Measurements from ENCODE around the gene BMAL1.

BMAL1 gene

GRCh38 chr11:13316528-13316961 is 39.0 kb downstream of the BMAL1 start:
- no peak for DNase-seq (ENCODE audit: low spot score)

GRCh38 chr11:13317293-13318080 is 39.9 kb downstream of the BMAL1 start:
- no peak for DNase-seq (ENCODE audit: low spot score)

GRCh38 chr11:13318498-13319295 is 41.1 kb downstream of the BMAL1 start:
- DNase-seq (ENCODE audit: low spot score): no peak

- no peak for DNase-seq (ENCODE audit: low spot score)
Observed at GRCh38 chr11:13320688-13321087, 43.1 kb downstream of the BMAL1 start.

GRCh38 chr11:13321431-13321830 is 43.8 kb downstream of the BMAL1 start:
- no peak for DNase-seq (ENCODE audit: low spot score)

GRCh38 chr11:13324141-13324540 is 46.6 kb downstream of the BMAL1 start:
- no peak for DNase-seq (ENCODE audit: low spot score)

GRCh38 chr11:13324709-13325108 is 47.1 kb downstream of the BMAL1 start:
- DNase-seq (ENCODE audit: low spot score): no peak

- no peak for DNase-seq (ENCODE audit: low spot score)
Observed at GRCh38 chr11:13327421-13327820, 49.8 kb downstream of the BMAL1 start.

GRCh38 chr11:13328286-13328685 is 50.7 kb downstream of the BMAL1 start:
- no peak for DNase-seq (ENCODE audit: low spot score)

- no peak for DNase-seq (ENCODE audit: low spot score)
Observed at GRCh38 chr11:13329670-13330356, 52.2 kb downstream of the BMAL1 start.

GRCh38 chr11:13332124-13332523 is 54.5 kb downstream of the BMAL1 start:
- no peak for DNase-seq (ENCODE audit: low spot score)

GRCh38 chr11:13333456-13333957 is 55.9 kb downstream of the BMAL1 start:
- DNase-seq (ENCODE audit: low spot score): no peak

- no peak for DNase-seq (ENCODE audit: low spot score)
Observed at GRCh38 chr11:13334034-13334786, 56.6 kb downstream of the BMAL1 start.

GRCh38 chr11:13335319-13335718 is 57.7 kb downstream of the BMAL1 start:
- peak; percentile 44 for DNase-seq (ENCODE audit: low spot score)

GRCh38 chr11:13336246-13336878 is 58.8 kb downstream of the BMAL1 start:
- no peak for DNase-seq (ENCODE audit: low spot score)

GRCh38 chr11:13338019-13338426 is 60.4 kb downstream of the BMAL1 start:
- DNase-seq (ENCODE audit: low spot score): no peak

- DNase-seq (ENCODE audit: low spot score): no peak
Observed at GRCh38 chr11:13338427-13339069, 61.0 kb downstream of the BMAL1 start.

- DNase-seq (ENCODE audit: low spot score): no peak
Observed at GRCh38 chr11:13339195-13340153, 61.9 kb downstream of the BMAL1 start.

- DNase-seq (ENCODE audit: low spot score): no peak
Observed at GRCh38 chr11:13341026-13341425, 63.4 kb downstream of the BMAL1 start.

- DNase-seq (ENCODE audit: low spot score): no peak
Observed at GRCh38 chr11:13343067-13343466, 65.5 kb downstream of the BMAL1 start.

Data from HuH-7.5 (cell line).